ENCODE results near the gene SLCO2A1.

SLCO2A1 gene

DNA sequence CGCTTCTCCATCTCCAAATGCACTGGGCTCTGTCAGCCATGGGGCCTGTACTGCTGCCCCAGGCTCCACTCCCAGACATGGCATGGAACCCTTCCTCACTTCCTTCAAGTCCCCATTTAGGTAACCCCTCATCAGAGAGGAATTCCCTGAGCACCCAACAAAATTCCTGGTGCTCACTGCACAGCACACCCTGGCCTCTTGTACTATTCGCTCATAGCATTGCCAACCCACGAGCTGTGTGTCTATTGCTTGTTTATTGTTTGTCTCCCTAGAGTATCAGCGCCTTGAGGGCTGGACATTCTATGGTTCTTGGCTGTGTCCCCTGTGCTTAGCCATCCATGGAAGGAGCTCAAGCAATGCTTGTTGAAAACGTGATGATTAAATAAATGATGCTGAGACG, 46.1 kb upstream of the SLCO2A1 start (continued):
- TF ChIP-seq, protein P1, sequence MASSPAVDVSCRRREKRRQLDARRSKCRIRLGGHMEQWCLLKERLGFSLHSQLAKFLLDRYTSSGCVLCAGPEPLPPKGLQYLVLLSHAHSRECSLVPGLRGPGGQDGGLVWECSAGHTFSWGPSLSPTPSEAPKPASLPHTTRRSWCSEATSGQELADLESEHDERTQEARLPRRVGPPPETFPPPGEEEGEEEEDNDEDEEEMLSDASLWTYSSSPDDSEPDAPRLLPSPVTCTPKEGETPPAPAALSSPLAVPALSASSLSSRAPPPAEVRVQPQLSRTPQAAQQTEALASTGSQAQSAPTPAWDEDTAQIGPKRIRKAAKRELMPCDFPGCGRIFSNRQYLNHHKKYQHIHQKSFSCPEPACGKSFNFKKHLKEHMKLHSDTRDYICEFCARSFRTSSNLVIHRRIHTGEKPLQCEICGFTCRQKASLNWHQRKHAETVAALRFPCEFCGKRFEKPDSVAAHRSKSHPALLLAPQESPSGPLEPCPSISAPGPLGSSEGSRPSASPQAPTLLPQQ (tag by site-specific recombination; IDR thresholded peaks at IDR 0.05), result no peak
- TF ChIP-seq ZNF175 (tag by site-specific recombination; IDR thresholded peaks at IDR 0.05) (no peak), ZNF558 (tag by site-specific recombination; IDR thresholded peaks at IDR 0.05) (no peak), ZNF354C (tag by site-specific recombination; IDR thresholded peaks at IDR 0.05; ENCODE audit: borderline replicate concordance, low read depth) (no peak)
- TF ChIP-seq, protein P2, sequence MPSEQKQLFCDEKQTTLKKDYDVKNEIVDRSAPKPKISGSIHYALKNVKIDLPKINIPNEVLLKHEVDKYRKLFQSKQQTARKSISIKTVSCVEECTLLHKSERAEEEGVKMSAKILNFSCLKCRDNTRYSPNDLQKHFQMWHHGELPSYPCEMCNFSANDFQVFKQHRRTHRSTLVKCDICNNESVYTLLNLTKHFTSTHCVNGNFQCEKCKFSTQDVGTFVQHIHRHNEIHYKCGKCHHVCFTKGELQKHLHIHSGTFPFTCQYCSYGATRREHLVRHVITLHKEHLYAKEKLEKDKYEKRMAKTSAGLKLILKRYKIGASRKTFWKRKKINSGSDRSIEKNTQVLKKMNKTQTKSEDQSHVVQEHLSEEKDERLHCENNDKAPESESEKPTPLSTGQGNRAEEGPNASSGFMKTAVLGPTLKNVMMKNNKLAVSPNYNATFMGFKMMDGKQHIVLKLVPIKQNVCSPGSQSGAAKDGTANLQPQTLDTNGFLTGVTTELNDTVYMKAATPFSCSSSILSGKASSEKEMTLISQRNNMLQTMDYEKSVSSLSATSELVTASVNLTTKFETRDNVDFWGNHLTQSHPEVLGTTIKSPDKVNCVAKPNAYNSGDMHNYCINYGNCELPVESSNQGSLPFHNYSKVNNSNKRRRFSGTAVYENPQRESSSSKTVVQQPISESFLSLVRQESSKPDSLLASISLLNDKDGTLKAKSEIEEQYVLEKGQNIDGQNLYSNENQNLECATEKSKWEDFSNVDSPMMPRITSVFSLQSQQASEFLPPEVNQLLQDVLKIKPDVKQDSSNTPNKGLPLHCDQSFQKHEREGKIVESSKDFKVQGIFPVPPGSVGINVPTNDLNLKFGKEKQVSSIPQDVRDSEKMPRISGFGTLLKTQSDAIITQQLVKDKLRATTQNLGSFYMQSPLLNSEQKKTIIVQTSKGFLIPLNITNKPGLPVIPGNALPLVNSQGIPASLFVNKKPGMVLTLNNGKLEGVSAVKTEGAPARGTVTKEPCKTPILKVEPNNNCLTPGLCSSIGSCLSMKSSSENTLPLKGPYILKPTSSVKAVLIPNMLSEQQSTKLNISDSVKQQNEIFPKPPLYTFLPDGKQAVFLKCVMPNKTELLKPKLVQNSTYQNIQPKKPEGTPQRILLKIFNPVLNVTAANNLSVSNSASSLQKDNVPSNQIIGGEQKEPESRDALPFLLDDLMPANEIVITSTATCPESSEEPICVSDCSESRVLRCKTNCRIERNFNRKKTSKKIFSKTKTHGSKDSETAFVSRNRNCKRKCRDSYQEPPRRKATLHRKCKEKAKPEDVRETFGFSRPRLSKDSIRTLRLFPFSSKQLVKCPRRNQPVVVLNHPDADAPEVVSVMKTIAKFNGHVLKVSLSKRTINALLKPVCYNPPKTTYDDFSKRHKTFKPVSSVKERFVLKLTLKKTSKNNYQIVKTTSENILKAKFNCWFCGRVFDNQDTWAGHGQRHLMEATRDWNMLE (tag by site-specific recombination; conservative IDR thresholded peaks at IDR 0.05; ENCODE audit: low read depth), result no peak

DNA sequence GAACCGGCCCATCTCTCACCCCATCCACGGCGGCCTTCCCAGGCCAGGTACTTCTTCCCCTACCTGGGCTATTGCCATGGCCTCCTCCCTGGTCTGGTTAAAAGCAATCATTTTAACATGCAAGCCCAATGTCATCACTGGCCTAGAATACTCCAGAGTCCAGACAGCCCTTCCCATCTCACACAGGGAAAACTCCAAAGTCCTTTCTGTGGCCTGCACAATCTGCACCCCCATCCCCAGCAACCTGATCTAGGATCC, 45.8 kb upstream of the SLCO2A1 start:
- no peak overlapping the region for H3K4me3 ChIP-seq (ENCODE audit: low read depth, low read length)
- no peaks in the 10 kb centered on the region for H3K36me3 ChIP-seq (ENCODE audit: control insufficient read depth in 2 of 2, insufficient read depth in 1 of 2, low read length in 2 of 2)
- CTCF ChIA-PET, result no interaction called here
- H3K4me1 ChIP-seq (ENCODE audit: control insufficient read depth, insufficient read depth, low read length), result no peaks in the 10 kb centered on the region
- no peak overlapping the region for H3K27ac ChIP-seq (ENCODE audit: extremely low read depth, low read depth, low read length)
- no peaks in the 10 kb centered on the region for H3K9me3 ChIP-seq (ENCODE audit: control insufficient read depth, insufficient read depth, low read depth, low read length)
- TF ChIP-seq ZNF76 (tag by site-specific recombination; IDR thresholded peaks at IDR 0.05; ENCODE audit: borderline replicate concordance, low read depth), result no peak
- TF ChIP-seq MYNN (tag by site-specific recombination; IDR thresholded peaks at IDR 0.05; ENCODE audit: borderline replicate concordance), result no peak
- no peak for TF ChIP-seq ZNF16 (tag by site-specific recombination; IDR thresholded peaks at IDR 0.05; ENCODE audit: low read depth)
- no peak for TF ChIP-seq ZNF548 (tag by site-specific recombination; IDR thresholded peaks at IDR 0.05)
- TF ChIP-seq, protein P3, sequence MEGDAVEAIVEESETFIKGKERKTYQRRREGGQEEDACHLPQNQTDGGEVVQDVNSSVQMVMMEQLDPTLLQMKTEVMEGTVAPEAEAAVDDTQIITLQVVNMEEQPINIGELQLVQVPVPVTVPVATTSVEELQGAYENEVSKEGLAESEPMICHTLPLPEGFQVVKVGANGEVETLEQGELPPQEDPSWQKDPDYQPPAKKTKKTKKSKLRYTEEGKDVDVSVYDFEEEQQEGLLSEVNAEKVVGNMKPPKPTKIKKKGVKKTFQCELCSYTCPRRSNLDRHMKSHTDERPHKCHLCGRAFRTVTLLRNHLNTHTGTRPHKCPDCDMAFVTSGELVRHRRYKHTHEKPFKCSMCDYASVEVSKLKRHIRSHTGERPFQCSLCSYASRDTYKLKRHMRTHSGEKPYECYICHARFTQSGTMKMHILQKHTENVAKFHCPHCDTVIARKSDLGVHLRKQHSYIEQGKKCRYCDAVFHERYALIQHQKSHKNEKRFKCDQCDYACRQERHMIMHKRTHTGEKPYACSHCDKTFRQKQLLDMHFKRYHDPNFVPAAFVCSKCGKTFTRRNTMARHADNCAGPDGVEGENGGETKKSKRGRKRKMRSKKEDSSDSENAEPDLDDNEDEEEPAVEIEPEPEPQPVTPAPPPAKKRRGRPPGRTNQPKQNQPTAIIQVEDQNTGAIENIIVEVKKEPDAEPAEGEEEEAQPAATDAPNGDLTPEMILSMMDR (tag by site-specific recombination; IDR thresholded peaks at IDR 0.05), result no peak
- TF ChIP-seq GLI4 (tag by site-specific recombination; IDR thresholded peaks at IDR 0.05), result no peak
- TF ChIP-seq, protein P4, sequence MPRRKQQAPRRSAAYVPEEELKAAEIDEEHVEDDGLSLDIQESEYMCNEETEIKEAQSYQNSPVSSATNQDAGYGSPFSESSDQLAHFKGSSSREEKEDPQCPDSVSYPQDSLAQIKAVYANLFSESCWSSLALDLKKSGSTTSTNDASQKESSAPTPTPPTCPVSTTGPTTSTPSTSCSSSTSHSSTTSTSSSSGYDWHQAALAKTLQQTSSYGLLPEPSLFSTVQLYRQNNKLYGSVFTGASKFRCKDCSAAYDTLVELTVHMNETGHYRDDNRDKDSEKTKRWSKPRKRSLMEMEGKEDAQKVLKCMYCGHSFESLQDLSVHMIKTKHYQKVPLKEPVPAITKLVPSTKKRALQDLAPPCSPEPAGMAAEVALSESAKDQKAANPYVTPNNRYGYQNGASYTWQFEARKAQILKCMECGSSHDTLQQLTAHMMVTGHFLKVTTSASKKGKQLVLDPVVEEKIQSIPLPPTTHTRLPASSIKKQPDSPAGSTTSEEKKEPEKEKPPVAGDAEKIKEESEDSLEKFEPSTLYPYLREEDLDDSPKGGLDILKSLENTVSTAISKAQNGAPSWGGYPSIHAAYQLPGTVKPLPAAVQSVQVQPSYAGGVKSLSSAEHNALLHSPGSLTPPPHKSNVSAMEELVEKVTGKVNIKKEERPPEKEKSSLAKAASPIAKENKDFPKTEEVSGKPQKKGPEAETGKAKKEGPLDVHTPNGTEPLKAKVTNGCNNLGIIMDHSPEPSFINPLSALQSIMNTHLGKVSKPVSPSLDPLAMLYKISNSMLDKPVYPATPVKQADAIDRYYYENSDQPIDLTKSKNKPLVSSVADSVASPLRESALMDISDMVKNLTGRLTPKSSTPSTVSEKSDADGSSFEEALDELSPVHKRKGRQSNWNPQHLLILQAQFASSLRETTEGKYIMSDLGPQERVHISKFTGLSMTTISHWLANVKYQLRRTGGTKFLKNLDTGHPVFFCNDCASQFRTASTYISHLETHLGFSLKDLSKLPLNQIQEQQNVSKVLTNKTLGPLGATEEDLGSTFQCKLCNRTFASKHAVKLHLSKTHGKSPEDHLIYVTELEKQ (tag by site-specific recombination; IDR thresholded peaks at IDR 0.05; ENCODE audit: borderline replicate concordance), result no peak
- POLR2A ChIA-PET, result no interaction called here
